ENCODE data around the gene KRTAP5-7.

DNA sequence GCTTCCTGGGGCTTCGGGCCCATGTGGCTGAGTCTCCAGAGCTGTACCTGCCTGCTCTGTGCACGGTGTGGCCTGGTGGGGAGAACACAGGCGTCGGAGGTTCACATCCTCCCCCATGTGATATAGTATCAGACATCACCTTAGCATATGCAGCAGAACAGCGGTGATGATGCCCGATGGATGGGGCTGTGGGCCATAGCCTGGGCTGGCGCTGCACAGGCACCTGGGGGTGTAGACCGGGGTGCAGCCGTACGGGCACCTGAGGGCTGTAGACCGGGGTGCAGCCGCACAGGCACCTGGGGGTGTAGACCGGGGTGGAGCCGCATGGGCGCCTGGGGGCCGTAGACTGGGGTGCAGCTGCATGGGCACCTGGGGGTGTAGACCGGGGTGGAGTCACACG lies 44.9 kb upstream of the KRTAP5-7 start:
- TF ChIP-seq, protein P1, sequence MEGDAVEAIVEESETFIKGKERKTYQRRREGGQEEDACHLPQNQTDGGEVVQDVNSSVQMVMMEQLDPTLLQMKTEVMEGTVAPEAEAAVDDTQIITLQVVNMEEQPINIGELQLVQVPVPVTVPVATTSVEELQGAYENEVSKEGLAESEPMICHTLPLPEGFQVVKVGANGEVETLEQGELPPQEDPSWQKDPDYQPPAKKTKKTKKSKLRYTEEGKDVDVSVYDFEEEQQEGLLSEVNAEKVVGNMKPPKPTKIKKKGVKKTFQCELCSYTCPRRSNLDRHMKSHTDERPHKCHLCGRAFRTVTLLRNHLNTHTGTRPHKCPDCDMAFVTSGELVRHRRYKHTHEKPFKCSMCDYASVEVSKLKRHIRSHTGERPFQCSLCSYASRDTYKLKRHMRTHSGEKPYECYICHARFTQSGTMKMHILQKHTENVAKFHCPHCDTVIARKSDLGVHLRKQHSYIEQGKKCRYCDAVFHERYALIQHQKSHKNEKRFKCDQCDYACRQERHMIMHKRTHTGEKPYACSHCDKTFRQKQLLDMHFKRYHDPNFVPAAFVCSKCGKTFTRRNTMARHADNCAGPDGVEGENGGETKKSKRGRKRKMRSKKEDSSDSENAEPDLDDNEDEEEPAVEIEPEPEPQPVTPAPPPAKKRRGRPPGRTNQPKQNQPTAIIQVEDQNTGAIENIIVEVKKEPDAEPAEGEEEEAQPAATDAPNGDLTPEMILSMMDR (IDR thresholded peaks at IDR 0.05), result no peak
- no peak for TF ChIP-seq POLR2A (IDR thresholded peaks at IDR 0.05; ENCODE audit: low read depth)

Measured in esophagus muscularis mucosa (tissue), 3 donors.